CD4-positive, alpha-beta T cell treated with Interleukin-4 for 1 hour (primary cell): ENCODE results near the gene FAR2.
"Not testable (repeated sequence)": the region's sequence is repeated elsewhere in the genome, so short reads cannot be mapped to it uniquely, and the experiment has no call there.

Experiments
- DNase-seq, 2 donors: peaks; one replicate each; pipeline ENCODE4 v3.0.0-alpha.2; 2020 to 2022

FAR2 gene

GRCh38 chr12:29155079-29155478 is 6.0 kb downstream of the FAR2 start:
- DNase-seq, result no peak

GRCh38 chr12:29157486-29157946 is 8.4 kb downstream of the FAR2 start:
- DNase-seq, result no peak

GRCh38 chr12:29158115-29158763 is 9.2 kb downstream of the FAR2 start:
- peak in 1 of 2 donors; percentile 31 for DNase-seq

- peak in 1 of 2 donors; percentile 11 for DNase-seq
Measured at GRCh38 chr12:29159661-29160060, 10.6 kb downstream of the FAR2 start.

- DNase-seq, result peak in 1 of 2 donors; percentile 30
Measured at GRCh38 chr12:29160230-29160629, 11.2 kb downstream of the FAR2 start.

GRCh38 chr12:29163146-29163545 is 14.1 kb downstream of the FAR2 start:
- DNase-seq, result no peak

- DNase-seq, result peak in 1 of 2 donors; percentile 52
Measured at GRCh38 chr12:29164477-29165393, 15.7 kb downstream of the FAR2 start.

GRCh38 chr12:29167445-29167844 is 18.4 kb downstream of the FAR2 start:
- no peak for DNase-seq

- DNase-seq, result no peak
Measured at GRCh38 chr12:29167988-29168387, 18.9 kb downstream of the FAR2 start.

GRCh38 chr12:29169978-29170377 is 20.9 kb downstream of the FAR2 start:
- not testable (repeated sequence) for DNase-seq

GRCh38 chr12:29170478-29171084 is 21.5 kb downstream of the FAR2 start:
- DNase-seq, result peak in 1 of 2 donors; percentile 35

GRCh38 chr12:29171421-29172258 is 22.6 kb downstream of the FAR2 start:
- DNase-seq, result no peak

GRCh38 chr12:29176941-29177340 is 27.9 kb downstream of the FAR2 start:
- DNase-seq, result no peak

GRCh38 chr12:29182247-29182646 is 33.2 kb downstream of the FAR2 start:
- not testable (repeated sequence) for DNase-seq

- DNase-seq, result no peak
Measured at GRCh38 chr12:29187756-29188155, 38.7 kb downstream of the FAR2 start.

GRCh38 chr12:29191267-29191850 is 42.3 kb downstream of the FAR2 start:
- DNase-seq, result no peak

GRCh38 chr12:29198901-29199300 is 49.8 kb downstream of the FAR2 start:
- no peak for DNase-seq

GRCh38 chr12:29200586-29200985 is 51.5 kb downstream of the FAR2 start:
- no peak for DNase-seq

GRCh38 chr12:29201296-29201695 is 52.2 kb downstream of the FAR2 start:
- DNase-seq, result no peak

GRCh38 chr12:29201746-29202145 is 52.7 kb downstream of the FAR2 start:
- no peak for DNase-seq

GRCh38 chr12:29204521-29204920 is 55.4 kb downstream of the FAR2 start:
- peak in 1 of 2 donors; percentile 16 for DNase-seq

- DNase-seq, result peak; percentile 8 to 22
Measured at GRCh38 chr12:29207120-29207519, 58.0 kb downstream of the FAR2 start.
